Measurements from ENCODE around the gene RASL11B. TPM values are rescaled to one million over a fixed set of nuclear protein-coding genes. Genes with fewer than 3 reads are reported as not detected.

The RASL11B gene
- total RNA-seq, 4 donors from 2014 or later, result 0.54 TPM; not detected in 3

GRCh38 chr4:52891743-52892142 is 29.6 kb downstream of the RASL11B start:
- Histone ChIP-seq H3K4me1 (no peaks in the 10 kb centered on the region), H3K4me3 (no peak overlapping the region), H3K27ac (no peak overlapping the region), H3K9me3 (no peaks in the 10 kb centered on the region), H3K36me3 (no peaks in the 10 kb centered on the region), H3K27me3 (no peaks in the 10 kb centered on the region)
- TF ChIP-seq POLR2A (IDR thresholded peaks at IDR 0.05), result no peak
- no peak for TF ChIP-seq CTCF (IDR thresholded peaks at IDR 0.05)
- DNase-seq, result no peak

DNA sequence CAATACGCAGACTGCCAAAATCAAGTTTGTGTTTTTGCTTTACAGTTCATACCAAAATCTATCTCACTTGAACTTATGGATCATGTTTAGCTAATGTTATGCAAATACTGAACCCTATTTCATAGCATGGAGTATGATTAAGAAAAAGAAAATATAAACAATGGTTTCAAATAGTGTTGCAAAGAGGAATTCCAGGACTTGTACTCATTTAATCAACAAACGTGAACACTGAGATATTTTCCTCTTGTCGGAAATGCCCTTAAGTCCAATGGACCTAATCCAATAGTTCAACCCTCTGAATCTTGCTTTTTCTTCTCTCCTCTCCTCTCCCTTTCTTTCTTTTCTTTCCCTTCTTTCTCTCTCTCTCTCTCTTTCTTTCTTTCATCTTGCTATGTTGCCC is 30.8 kb downstream of the RASL11B start:
- no peaks in the 10 kb centered on the region for H3K4me1 ChIP-seq
- no peak overlapping the region for H3K4me3 ChIP-seq
- no peaks in the 10 kb centered on the region for H3K36me3 ChIP-seq
- H3K9me3 ChIP-seq, result no peaks in the 10 kb centered on the region
- no peaks in the 10 kb centered on the region for H3K27me3 ChIP-seq
- no peak overlapping the region for H3K27ac ChIP-seq
- no peak for TF ChIP-seq POLR2A (IDR thresholded peaks at IDR 0.05)
- no peak for TF ChIP-seq CTCF (IDR thresholded peaks at IDR 0.05)
- no peak for DNase-seq

DNA sequence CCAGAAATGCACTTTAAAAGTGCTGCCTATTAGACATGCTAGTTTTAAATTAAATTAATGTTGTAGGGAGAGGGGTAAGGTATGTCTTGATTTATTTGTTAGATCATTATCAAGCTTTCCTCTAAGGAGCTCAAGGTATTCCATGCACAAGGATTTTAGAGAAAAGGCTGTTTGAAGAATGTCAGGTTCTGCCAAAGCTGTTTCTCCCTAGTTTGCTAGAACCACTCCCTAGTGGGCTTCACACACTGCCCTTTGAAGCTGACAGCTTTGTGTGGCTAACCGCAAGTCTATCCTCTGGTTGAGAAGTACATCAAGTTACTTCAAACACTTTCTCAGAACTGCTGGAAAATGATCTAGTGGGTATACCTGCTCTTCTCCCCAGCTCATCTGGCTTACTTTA is 32.3 kb downstream of the RASL11B start:
- Histone ChIP-seq H3K4me3 (no peak overlapping the region), H3K27ac (no peak overlapping the region), H3K36me3 (no peaks in the 10 kb centered on the region), H3K4me1 (no peaks in the 10 kb centered on the region), H3K9me3 (no peaks in the 10 kb centered on the region), H3K27me3 (no peaks in the 10 kb centered on the region)
- TF ChIP-seq POLR2A (IDR thresholded peaks at IDR 0.05) (no peak), CTCF (IDR thresholded peaks at IDR 0.05) (no peak)
- no peak for DNase-seq

DNA sequence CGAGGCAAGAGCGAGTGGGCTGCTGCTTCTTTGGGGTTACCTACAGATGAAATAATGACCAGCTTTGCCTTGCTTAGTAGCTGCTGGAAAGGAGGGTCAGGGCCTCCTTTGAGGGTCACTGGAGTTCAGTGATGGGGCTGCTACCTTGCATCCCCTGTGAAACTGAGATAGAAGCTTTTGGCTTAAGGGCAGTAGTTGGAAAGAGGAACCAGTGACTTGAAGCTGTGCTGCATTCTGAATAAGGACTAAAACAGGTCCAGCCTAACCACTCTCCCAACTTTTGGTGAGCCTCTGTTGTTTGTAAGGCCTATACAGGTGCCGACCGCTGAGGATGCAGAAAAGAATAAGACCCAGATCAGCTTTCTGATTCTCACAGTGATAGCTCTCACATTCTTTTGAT is 41.2 kb downstream of the RASL11B start:
- H3K27ac ChIP-seq, result no peak overlapping the region
- DNase-seq, result no peak
- H3K4me3 ChIP-seq, result no peak overlapping the region
- TF ChIP-seq CTCF (IDR thresholded peaks at IDR 0.05), result no peak
- TF ChIP-seq POLR2A (IDR thresholded peaks at IDR 0.05), result no peak
- H3K27me3 ChIP-seq, result no peaks in the 10 kb centered on the region
- H3K4me1 ChIP-seq, result no peaks in the 10 kb centered on the region
- no peaks in the 10 kb centered on the region for H3K36me3 ChIP-seq
- no peaks in the 10 kb centered on the region for H3K9me3 ChIP-seq

DNA sequence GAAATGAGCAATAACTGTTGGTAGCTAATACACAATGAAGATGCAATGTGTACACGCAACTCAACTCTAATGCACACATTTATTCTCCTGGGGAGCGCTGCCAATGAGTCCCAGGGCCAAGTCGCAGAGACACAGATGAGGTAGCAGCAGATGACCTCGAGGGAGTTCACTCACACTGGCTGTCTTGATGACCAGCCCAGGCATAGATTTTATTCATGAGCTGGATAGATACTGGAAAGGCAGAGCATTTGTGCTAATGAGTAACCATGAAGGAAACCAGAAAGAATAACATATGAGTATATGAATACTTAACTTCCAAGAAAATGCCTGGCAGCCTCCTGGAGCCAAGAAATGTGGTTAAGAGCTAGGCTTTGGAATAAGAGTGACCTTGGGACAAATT is 42.3 kb downstream of the RASL11B start:
- Histone ChIP-seq H3K27ac (no peak overlapping the region), H3K27me3 (no peaks in the 10 kb centered on the region), H3K36me3 (no peaks in the 10 kb centered on the region), H3K4me1 (no peaks in the 10 kb centered on the region), H3K4me3 (no peak overlapping the region), H3K9me3 (no peaks in the 10 kb centered on the region)
- DNase-seq, result no peak
- TF ChIP-seq POLR2A (IDR thresholded peaks at IDR 0.05) (no peak), CTCF (IDR thresholded peaks at IDR 0.05) (no peak)

DNA sequence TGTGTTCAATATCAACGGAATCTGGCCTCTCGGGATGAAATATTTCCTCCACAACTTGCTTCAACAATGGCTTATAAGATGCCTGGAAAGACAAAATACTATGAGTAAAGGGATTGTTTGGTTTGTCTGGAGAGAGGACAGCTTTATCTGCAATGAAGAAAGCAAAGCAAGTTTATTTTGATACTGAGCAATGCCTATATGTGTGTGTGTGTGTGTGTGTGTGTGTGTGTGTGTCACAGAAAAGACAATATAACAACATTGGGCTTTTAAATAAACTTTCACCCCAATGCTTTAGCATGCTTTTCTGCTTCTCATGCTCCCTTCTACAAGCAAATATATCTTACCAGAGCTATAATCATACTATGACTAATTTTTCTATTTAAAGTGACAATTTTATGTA is 45.4 kb downstream of the RASL11B start:
- TF ChIP-seq CTCF (IDR thresholded peaks at IDR 0.05), result no peak
- no peak for TF ChIP-seq POLR2A (IDR thresholded peaks at IDR 0.05)
- no peak overlapping the region for H3K4me3 ChIP-seq

More for the DNA sequence above, 45.4 kb downstream of the RASL11B start:
- Histone ChIP-seq H3K36me3 (no peaks in the 10 kb centered on the region), H3K4me1 (no peaks in the 10 kb centered on the region), H3K27me3 (no peaks in the 10 kb centered on the region), H3K27ac (no peak overlapping the region), H3K9me3 (no peaks in the 10 kb centered on the region)
- DNase-seq, result no peak

Measured in Peyer's patch (tissue), 4 donors.